Trophoblast cell (in vitro differentiated cells and primary cell): ENCODE data around the gene CDC42EP1.
"Not testable (repeated sequence)": the region's sequence is repeated elsewhere in the genome, so short reads cannot be mapped to it uniquely, and the experiment has no call there.

Source experiments
- DNase-seq, 2 donors: peaks; one replicate each; pipeline ENCODE4 v3.0.0-alpha.2; 2016
- H2AFZ ChIP-seq: 2 replicates; pipeline ENCODE4 v1.6.1; 2013; ENCODE audit warnings: low read length, moderate library complexity, mild to moderate bottlenecking; ENCODE audit not compliant: insufficient read depth, poor library complexity
- H2AK5ac ChIP-seq: 2 replicates; pipeline ENCODE4 v1.6.1; 2013; ENCODE audit warnings: mild to moderate bottlenecking, low read length
- H2BK120ac ChIP-seq: 2 replicates; pipeline ENCODE4 v1.6.1; 2013; ENCODE audit warnings: low read length, mild to moderate bottlenecking, moderate library complexity; ENCODE audit not compliant: insufficient read depth, poor library complexity
- H2BK12ac ChIP-seq: 2 replicates; pipeline ENCODE4 v1.6.1; 2013; ENCODE audit warnings: mild to moderate bottlenecking, low read length, moderate library complexity
- H2BK5ac ChIP-seq: 2 replicates; pipeline ENCODE4 v1.6.1; 2013; ENCODE audit warnings: low read length, low read depth, moderate library complexity, mild to moderate bottlenecking; ENCODE audit not compliant: poor library complexity
- H3K14ac ChIP-seq: 2 replicates; pipeline ENCODE4 v1.6.1; 2013; ENCODE audit warnings: mild to moderate bottlenecking, low read length
- H3K18ac ChIP-seq: 2 replicates; pipeline ENCODE4 v1.6.1; 2013; ENCODE audit warnings: mild to moderate bottlenecking, low read length
- H3K23ac ChIP-seq: 2 replicates; pipeline ENCODE4 v1.6.1; 2013; ENCODE audit warnings: low read length
- H3K27ac ChIP-seq: 2 replicates; pipeline ENCODE4 v1.5.1; 2013; ENCODE audit warnings: low read depth, mild to moderate bottlenecking, inconsistent platforms, low read length, moderate library complexity
- H3K27me3 ChIP-seq: 2 replicates; pipeline ENCODE4 v1.6.1; 2013; ENCODE audit warnings: inconsistent platforms, mild to moderate bottlenecking, low read length, moderate library complexity; ENCODE audit not compliant: insufficient read depth
- H3K36me3 ChIP-seq, 2 experiments: 1 replicate in 1 of 2; 2 replicates in 1 of 2; pipeline ENCODE4 v1.6.1; 2013; ENCODE audit warnings: low read length in 2 of 2, mild to moderate bottlenecking in 2 of 2, moderate library complexity in 1 of 2; ENCODE audit not compliant: insufficient read depth in 2 of 2, control insufficient read depth in 1 of 2
- H3K4ac ChIP-seq: 2 replicates; pipeline ENCODE4 v1.6.1; 2013; ENCODE audit warnings: low read depth, mild to moderate bottlenecking, low read length, moderate library complexity
- H3K4me1 ChIP-seq, 2 experiments: 1 replicate in 1 of 2; 2 replicates in 1 of 2; pipeline ENCODE4 v1.6.1; 2013; ENCODE audit warnings: low read length in 2 of 2, mild to moderate bottlenecking in 2 of 2, moderate library complexity in 1 of 2; ENCODE audit not compliant: insufficient read depth in 2 of 2, control insufficient read depth in 1 of 2
- H3K4me2 ChIP-seq: 2 replicates; pipeline ENCODE4 v1.6.1; 2013; ENCODE audit warnings: inconsistent platforms, mild to moderate bottlenecking, low read length, moderate library complexity
- H3K4me3 ChIP-seq: 2 replicates; pipeline ENCODE4 v1.5.1; 2013; ENCODE audit warnings: mild to moderate bottlenecking, low read depth, low read length, inconsistent platforms
- H3K79me1 ChIP-seq: one replicate; pipeline ENCODE4 v1.6.1; 2013; ENCODE audit warnings: low read length
- H3K79me2 ChIP-seq: 2 replicates; pipeline ENCODE4 v1.6.1; 2013; ENCODE audit warnings: low read length, mild to moderate bottlenecking; ENCODE audit not compliant: control insufficient read depth, insufficient read depth, poor library complexity
- H3K9ac ChIP-seq: 2 replicates; pipeline ENCODE4 v1.6.1; 2013; ENCODE audit warnings: mild to moderate bottlenecking, low read length
- H3K9me3 ChIP-seq: 2 replicates; pipeline ENCODE4 v1.6.1; 2013; ENCODE audit warnings: low read depth, mild to moderate bottlenecking, control low read depth, inconsistent platforms, low read length; ENCODE audit not compliant: insufficient read depth
- H4K12ac ChIP-seq: 2 replicates; pipeline ENCODE4 v1.6.1; 2013; ENCODE audit warnings: low read depth, mild to moderate bottlenecking, low read length, moderate library complexity
- H4K8ac ChIP-seq: 2 replicates; pipeline ENCODE4 v1.6.1; 2013; ENCODE audit warnings: low read depth, mild to moderate bottlenecking, low read length, moderate library complexity
- H4K91ac ChIP-seq: one replicate; pipeline ENCODE4 v1.6.1; 2013; ENCODE audit warnings: low read depth, mild to moderate bottlenecking, low read length, moderate library complexity
- whole genome bisulfite sequencing: extraction: QIAGEN DNeasy Blood & Tissue Kit; methylation state at CpG from one replicate; pipeline ENCODE4 v1.1.7; 2013; ENCODE audit warnings: missing lambda C conversion rate; ENCODE audit not compliant: insufficient read length, insufficient coverage; ENCODE audit errors: extremely low coverage; 5-methylcytosine and 5-hydroxymethylcytosine counted together

The CDC42EP1 gene

DNA sequence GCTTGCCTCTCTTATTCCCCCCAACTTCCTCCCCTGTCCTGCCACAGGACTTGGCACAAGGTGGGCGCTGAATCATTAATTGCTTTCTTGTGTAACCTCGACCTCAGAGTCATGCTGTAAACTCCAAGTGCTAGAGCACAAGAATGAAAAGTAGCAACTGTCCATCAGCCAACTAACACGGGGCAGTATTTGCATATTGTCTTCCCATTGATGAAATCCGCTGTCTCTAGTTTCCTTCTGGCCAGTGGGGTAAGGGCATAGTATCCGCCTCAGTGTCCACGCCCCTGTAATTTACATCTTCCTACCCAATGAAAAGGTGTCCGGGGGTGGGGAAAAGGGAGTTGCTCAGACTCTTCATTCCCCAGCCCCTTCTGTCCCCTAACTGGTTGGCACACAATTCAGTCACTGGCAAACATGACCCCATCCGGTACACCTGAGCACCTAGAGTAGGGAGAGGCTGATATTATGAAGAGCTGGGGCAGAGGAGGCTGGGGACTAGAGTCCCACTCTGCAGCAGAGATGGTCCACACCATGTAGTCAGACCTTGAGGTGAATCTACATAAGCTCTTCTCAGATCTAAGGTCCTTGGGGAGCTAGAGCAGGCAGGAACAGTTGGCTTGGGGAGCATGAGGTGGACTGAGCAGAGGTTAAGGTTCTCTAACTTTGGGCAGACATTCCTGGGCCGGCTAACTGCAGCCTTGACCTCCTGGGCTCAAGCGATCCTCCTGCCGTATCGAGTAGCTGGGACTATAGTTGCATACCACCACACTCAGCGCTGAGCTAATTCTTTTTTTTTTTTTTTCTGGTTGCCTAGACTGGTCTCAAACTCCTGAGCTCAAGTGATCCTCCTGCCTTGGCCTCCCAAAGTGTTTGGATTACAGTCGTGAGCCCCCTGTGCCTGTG lies 41.5 kb downstream of the CDC42EP1 start:
- H3K36me3 ChIP-seq = no peaks in the 10 kb centered on the region
- no peak overlapping the region for H3K23ac ChIP-seq
- peak overlapping the region; percentile 13 for H2AFZ ChIP-seq
- no peak overlapping the region for H2AK5ac ChIP-seq
- H4K8ac ChIP-seq = no peak overlapping the region
- H3K79me1 ChIP-seq = no peaks in the 10 kb centered on the region
- peak; percentile 59 to 62 for DNase-seq
- H3K4ac ChIP-seq = no peak overlapping the region
- H4K12ac ChIP-seq = no peak overlapping the region
- H4K91ac ChIP-seq = no peak overlapping the region
- H3K4me1 ChIP-seq = peaks cover 0 to 6% of the 10 kb centered on the region in 2 experiments
- H2BK5ac ChIP-seq = no peak overlapping the region
- H3K4me2 ChIP-seq = no peak overlapping the region
- no peak overlapping the region for H3K14ac ChIP-seq
- no peak overlapping the region for H3K27ac ChIP-seq
- H2BK120ac ChIP-seq = no peak overlapping the region
- no CpG with 5 or more reads among the region's 14 CpGs for WGBS
- H3K27me3 ChIP-seq = no peaks in the 10 kb centered on the region
- no peaks in the 10 kb centered on the region for H3K79me2 ChIP-seq
- no peak overlapping the region for H3K9ac ChIP-seq
- no peak overlapping the region for H3K4me3 ChIP-seq
- no peaks in the 10 kb centered on the region for H3K9me3 ChIP-seq
- H2BK12ac ChIP-seq = no peak overlapping the region
- no peak overlapping the region for H3K18ac ChIP-seq

DNA sequence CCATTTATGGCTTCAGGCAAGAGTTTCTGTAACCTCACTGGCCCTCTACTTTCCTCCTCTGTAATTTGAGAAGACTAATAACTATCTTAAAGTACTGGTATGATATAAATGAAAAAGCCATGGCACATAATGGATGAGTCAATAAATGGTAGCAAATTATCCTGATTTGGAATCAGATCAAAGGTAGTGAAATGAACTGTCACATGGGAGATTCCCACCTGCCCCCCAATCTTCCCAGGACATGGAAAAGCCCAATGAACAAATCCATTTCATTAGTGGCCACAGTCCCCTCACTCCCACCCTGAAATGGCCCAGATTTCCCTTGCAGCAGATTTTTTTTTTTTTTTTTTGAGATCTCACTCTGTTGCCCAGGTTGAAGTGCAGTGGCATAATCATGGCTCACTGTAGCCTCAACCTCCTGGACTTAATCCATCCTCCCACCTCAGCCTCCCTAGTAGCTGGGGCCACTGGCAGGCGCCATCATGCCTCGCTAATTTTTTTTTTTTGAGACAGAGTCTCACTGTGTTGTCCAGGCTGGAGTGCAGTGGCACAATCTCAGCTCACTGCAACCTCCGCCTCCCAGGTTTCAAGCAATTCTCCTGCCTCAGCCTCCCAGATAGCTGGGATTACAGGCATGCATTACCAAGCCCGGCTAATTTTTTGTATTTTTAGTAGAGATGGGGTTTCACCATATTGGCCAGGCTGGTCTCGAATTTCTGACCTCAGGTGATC lies 42.4 kb downstream of the CDC42EP1 start:
- not testable (repeated sequence) for H3K79me1 ChIP-seq, H2BK5ac ChIP-seq, H4K12ac ChIP-seq, H4K91ac ChIP-seq, H2AFZ ChIP-seq, H3K4me1 ChIP-seq, DNase-seq, H3K4me3 ChIP-seq, H4K8ac ChIP-seq, H3K79me2 ChIP-seq, H3K27me3 ChIP-seq, H3K4me2 ChIP-seq, H3K36me3 ChIP-seq, H3K9ac ChIP-seq, H3K18ac ChIP-seq, H3K27ac ChIP-seq, H3K9me3 ChIP-seq, H3K14ac ChIP-seq, H3K23ac ChIP-seq, H2AK5ac ChIP-seq, H2BK12ac ChIP-seq, H3K4ac ChIP-seq, H2BK120ac ChIP-seq
- no CpG with 5 or more reads among the region's 5 CpGs for WGBS

DNA sequence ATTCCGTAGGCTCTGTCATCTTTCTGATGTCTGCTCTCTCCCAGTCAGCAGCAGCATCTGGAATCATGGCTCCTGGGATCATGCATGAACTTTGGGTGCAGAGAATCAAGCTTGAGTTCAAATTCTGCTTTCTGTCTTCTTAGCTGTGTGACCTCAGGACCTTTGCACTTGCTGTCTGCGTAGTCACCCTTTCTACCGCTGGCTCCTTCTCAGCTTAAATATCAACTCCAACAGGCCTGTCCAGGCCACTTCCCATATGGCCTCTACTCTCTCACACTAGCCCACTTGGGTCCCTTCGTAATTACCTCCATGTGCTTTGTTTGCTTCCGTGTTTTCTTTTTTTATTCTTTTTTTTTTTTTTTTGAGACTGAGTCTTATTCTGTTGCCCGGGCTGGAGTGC lies 43.8 kb downstream of the CDC42EP1 start:
- Histone ChIP-seq H3K18ac (no peak overlapping the region), H2AK5ac (no peak overlapping the region), H3K4me2 (no peak overlapping the region), H3K36me3 (no peaks in the 10 kb centered on the region), H2BK12ac (no peak overlapping the region), H2BK120ac (no peak overlapping the region), H4K8ac (no peak overlapping the region), H3K9me3 (no peaks in the 10 kb centered on the region), H3K4me1 (peaks cover 0 to 6% of the 10 kb centered on the region in 2 experiments), H3K23ac (no peak overlapping the region), H3K9ac (no peak overlapping the region), H3K14ac (no peak overlapping the region), H3K27ac (no peak overlapping the region), H3K4ac (no peak overlapping the region), H4K12ac (no peak overlapping the region), H2BK5ac (no peak overlapping the region), H2AFZ (no peak overlapping the region), H3K27me3 (no peaks in the 10 kb centered on the region), H3K79me2 (peaks cover 5% of the 10 kb centered on the region), H4K91ac (no peak overlapping the region), H3K4me3 (no peak overlapping the region), H3K79me1 (peaks cover 9% of the 10 kb centered on the region)
- DNase-seq = no peak
- no CpG with 5 or more reads among the region's 6 CpGs for WGBS

DNA sequence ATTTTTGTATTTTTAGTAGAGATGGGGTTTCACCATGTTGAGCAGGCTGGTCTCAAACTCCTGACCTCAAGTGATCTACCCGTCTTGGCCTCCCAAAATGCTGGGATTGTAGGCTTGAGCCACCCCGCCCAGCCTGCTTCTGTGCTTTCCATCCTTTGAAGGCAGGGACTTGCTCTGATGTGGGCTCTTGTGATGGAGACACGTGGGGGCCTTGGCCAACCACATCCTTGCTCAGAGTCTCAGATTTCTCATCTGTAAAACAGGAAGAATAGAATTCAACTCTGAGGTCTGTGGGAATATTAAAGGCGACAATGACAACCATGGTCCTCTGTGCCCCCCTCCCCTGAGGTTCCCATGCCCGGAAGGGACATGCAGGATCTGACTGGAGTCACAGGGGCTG lies 44.6 kb downstream of the CDC42EP1 start:
- Histone ChIP-seq H3K4me2 (no peak overlapping the region), H3K4me1 (peaks cover 5 to 11% of the 10 kb centered on the region in 2 experiments), H3K4ac (no peak overlapping the region), H3K27ac (no peak overlapping the region), H4K12ac (no peak overlapping the region), H2BK12ac (no peak overlapping the region), H3K79me2 (peaks cover 8% of the 10 kb centered on the region), H3K9me3 (no peaks in the 10 kb centered on the region), H3K4me3 (no peak overlapping the region), H2AFZ (no peak overlapping the region), H3K18ac (no peak overlapping the region), H2BK120ac (no peak overlapping the region), H4K8ac (no peak overlapping the region), H3K36me3 (no peaks in the 10 kb centered on the region), H3K23ac (no peak overlapping the region), H2AK5ac (no peak overlapping the region), H4K91ac (no peak overlapping the region), H3K14ac (no peak overlapping the region), H3K79me1 (peaks cover 11% of the 10 kb centered on the region), H3K27me3 (no peaks in the 10 kb centered on the region), H3K9ac (no peak overlapping the region), H2BK5ac (no peak overlapping the region)
- WGBS = no CpG with 5 or more reads among the region's 5 CpGs
- DNase-seq = no peak
